Measurements from ENCODE around the gene MIEN1. TPM values are rescaled to one million over a fixed set of nuclear protein-coding genes. Genes with fewer than 3 reads are reported as not detected.
A peak's percentile ranks its signal among the peaks of the same experiment; 100 is the strongest.
"Not testable (repeated sequence)": the region's sequence is repeated elsewhere in the genome, so short reads cannot be mapped to it uniquely, and the experiment has no call there.

MIEN1 gene
- total and polyA plus RNA-seq, 4 donors = 21.6 to 82.4 (median 46.0) TPM

DNA sequence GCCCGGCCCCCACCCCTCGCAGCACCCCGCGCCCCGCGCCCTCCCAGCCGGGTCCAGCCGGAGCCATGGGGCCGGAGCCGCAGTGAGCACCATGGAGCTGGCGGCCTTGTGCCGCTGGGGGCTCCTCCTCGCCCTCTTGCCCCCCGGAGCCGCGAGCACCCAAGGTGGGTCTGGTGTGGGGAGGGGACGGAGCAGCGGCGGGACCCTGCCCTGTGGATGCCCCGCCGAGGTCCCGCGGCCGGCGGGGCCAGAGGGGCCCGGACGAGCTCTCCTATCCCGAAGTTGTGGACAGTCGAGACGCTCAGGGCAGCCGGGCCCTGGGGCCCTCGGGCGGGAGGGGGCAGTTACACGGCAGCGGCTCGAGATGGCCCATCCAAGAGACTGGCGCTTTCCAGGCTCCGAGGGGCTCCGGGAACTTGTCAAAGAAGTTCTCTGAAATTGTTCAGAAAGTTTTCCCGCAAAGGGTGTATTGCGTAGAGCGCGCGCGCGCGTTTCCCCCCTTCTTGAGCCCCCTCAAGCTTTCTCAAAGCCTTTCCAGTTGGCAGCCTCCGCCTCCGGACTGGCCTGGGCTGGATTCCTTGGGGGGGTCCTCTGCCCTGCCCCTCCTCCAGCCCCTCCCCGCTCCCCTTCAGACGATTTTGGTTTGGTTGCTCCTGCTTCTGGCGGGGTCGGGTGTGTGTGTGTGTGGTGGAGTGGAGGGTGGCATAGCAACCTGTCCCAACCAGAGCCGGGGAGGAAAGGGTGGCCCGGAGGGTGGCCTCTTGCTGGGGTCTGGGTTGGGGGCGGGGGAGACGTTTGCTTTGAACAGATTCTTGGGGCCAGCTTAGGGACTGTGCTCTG lies 30.0 kb downstream of the MIEN1 start:
- no peaks in the 10 kb centered on the region for H3K9me3 ChIP-seq (ENCODE audit: control insufficient read depth, low read length)
- 0 to 1% methylated on average over 37 to 57 of the region's 57 CpGs for WGBS, 2 donors
- ATAC-seq (ENCODE audit: low FRiP score) (peak; percentile 55), DNase-seq (peak in 1 of 2 donors; percentile 54)
- intact Hi-C loops (cut with DNase I) = loop anchor here (5.0 kb wide), 1 partner anchor 33 kb away; the partner anchor contains the start of genes PNMT (in 2 of the 2) and TCAP (in 2 of the 2)
- peak overlapping the region; percentile 95 to 96 for H3K4me3 ChIP-seq (ENCODE audit: low read length in 2 of 2)
- peaks cover 0 to 3% of the 10 kb centered on the region in 2 donors for H3K4me1 ChIP-seq (ENCODE audit: control insufficient read depth in 1 of 2, insufficient read depth in 2 of 2, low read length in 2 of 2)
- peak overlapping the region; percentile 88 to 91 for H3K27ac ChIP-seq (ENCODE audit: low read depth in 1 of 2, low read length in 2 of 2)
- no peaks in the 10 kb centered on the region for H3K36me3 ChIP-seq (ENCODE audit: control insufficient read depth in 1 of 2, insufficient read depth in 2 of 2, low read length in 1 of 2)
- no peaks in the 10 kb centered on the region for H3K27me3 ChIP-seq (ENCODE audit: control insufficient read depth in 1 of 2, insufficient read depth in 2 of 2, low read length in 1 of 2)

DNA sequence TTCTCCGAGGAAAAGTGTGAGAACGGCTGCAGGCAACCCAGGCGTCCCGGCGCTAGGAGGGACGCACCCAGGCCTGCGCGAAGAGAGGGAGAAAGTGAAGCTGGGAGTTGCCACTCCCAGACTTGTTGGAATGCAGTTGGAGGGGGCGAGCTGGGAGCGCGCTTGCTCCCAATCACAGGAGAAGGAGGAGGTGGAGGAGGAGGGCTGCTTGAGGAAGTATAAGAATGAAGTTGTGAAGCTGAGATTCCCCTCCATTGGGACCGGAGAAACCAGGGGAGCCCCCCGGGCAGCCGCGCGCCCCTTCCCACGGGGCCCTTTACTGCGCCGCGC lies 30.5 kb downstream of the MIEN1 start, which contains the start of gene ERBB2:
ERBB2 (plus strand) TSS at position 247 of the 330 bp plus-strand sequence. CDS start 175 bp downstream, outside the sequence.
- ATAC-seq (ENCODE audit: low FRiP score) = peak; percentile 88
- no peaks in the 10 kb centered on the region for H3K9me3 ChIP-seq (ENCODE audit: control insufficient read depth, low read length)
- H3K4me1 ChIP-seq (ENCODE audit: control insufficient read depth in 1 of 2, insufficient read depth in 2 of 2, low read length in 2 of 2) = no peaks in the 10 kb centered on the region
- DNase-seq = peak; percentile 79 to 88
- intact Hi-C loops (cut with DNase I) = loop anchor here (1.0 to 5.0 kb wide), 2 partner anchors 11 to 32 kb away; partner anchors contain the start of genes PNMT (in 2 of the 2), TCAP (in 2 of the 2) and PGAP3 (in 1 of the 2)
- H3K36me3 ChIP-seq (ENCODE audit: control insufficient read depth in 1 of 2, insufficient read depth in 2 of 2, low read length in 1 of 2) = no peaks in the 10 kb centered on the region
- H3K27ac ChIP-seq (ENCODE audit: low read depth in 1 of 2, low read length in 2 of 2) = peak within 1 kb of the TSS; percentile 88 to 91
- peak within 1 kb of the TSS; percentile 95 to 96 for H3K4me3 ChIP-seq (ENCODE audit: low read length in 2 of 2)
- 0 to 1% methylated on average over 12 to 20 of the region's 20 CpGs for WGBS, 2 donors
- no peaks in the 10 kb centered on the region for H3K27me3 ChIP-seq (ENCODE audit: control insufficient read depth in 1 of 2, insufficient read depth in 2 of 2, low read length in 1 of 2)

DNA sequence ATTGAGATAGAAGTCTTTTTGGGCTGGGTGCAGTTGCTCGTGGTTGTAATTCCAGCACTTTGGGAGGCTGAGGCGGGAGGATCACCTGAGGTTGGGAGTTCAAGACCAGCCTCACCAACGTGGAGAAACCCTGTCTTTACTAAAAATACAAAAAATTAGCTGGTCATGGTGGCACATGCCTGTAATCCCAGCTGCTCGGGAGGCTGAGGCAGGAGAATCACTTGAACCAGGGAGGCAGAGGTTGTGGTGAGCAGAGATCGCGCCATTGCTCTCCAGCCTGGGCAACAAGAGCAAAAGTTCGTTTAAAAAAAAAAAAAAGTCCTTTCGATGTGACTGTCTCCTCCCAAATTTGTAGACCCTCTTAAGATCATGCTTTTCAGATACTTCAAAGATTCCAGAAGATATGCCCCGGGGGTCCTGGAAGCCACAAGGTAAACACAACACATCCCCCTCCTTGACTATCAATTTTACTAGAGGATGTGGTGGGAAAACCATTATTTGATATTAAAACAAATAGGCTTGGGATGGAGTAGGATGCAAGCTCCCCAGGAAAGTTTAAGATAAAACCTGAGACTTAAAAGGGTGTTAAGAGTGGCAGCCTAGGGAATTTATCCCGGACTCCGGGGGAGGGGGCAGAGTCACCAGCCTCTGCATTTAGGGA lies 31.0 kb downstream of the MIEN1 start:
- not testable (repeated sequence) for ATAC-seq (ENCODE audit: low FRiP score); H3K27me3 ChIP-seq (ENCODE audit: control insufficient read depth in 1 of 2, insufficient read depth in 2 of 2, low read length in 1 of 2); H3K4me1 ChIP-seq (ENCODE audit: control insufficient read depth in 1 of 2, insufficient read depth in 2 of 2, low read length in 2 of 2); H3K9me3 ChIP-seq (ENCODE audit: control insufficient read depth, low read length); H3K36me3 ChIP-seq (ENCODE audit: control insufficient read depth in 1 of 2, insufficient read depth in 2 of 2, low read length in 1 of 2)
- intact Hi-C loops (cut with DNase I) = loop anchor here in 1 of 2 donors (1.0 kb wide), 1 partner anchor 11 kb away; the partner anchor contains the start of gene PGAP3
- 37 to 39% methylated on average over 11 of the region's 11 CpGs for WGBS, 2 donors
- H3K4me3 ChIP-seq (ENCODE audit: low read length in 2 of 2) = peak overlapping the region in 1 of 2 donors; percentile 96
- H3K27ac ChIP-seq (ENCODE audit: low read depth in 1 of 2, low read length in 2 of 2) = peak overlapping the region; percentile 38 to 50
- peak in 1 of 2 donors; percentile 19 for DNase-seq

DNA sequence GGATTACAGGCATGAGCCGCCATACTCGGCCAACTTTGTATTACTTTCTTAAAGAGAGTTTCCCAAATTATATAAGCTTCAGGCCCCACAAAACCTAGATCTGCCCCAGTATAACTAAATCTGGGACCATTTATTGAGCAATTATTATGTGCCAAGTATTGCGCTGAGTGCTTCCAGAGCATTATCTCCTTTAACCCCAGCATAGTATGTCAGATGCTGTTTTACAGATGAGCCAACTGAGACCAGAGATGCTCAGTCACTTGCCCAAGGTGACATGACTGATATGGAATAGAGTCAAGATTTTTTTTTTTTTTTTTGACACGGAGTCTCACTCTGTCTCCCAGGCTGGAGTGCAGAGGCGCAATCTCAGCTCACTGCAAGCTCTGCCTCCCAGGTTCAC lies 32.4 kb downstream of the MIEN1 start:
- ATAC-seq (ENCODE audit: low FRiP score) (no peak), DNase-seq (no peak)
- Histone ChIP-seq H3K27ac (ENCODE audit: low read depth in 1 of 2, low read length in 2 of 2) (no peak overlapping the region), H3K4me3 (ENCODE audit: low read length in 2 of 2) (no peak overlapping the region), H3K36me3 (ENCODE audit: control insufficient read depth in 1 of 2, insufficient read depth in 2 of 2, low read length in 1 of 2) (no peaks in the 10 kb centered on the region), H3K4me1 (ENCODE audit: control insufficient read depth in 1 of 2, insufficient read depth in 2 of 2, low read length in 2 of 2) (no peaks in the 10 kb centered on the region), H3K27me3 (ENCODE audit: control insufficient read depth in 1 of 2, insufficient read depth in 2 of 2, low read length in 1 of 2) (no peaks in the 10 kb centered on the region), H3K9me3 (ENCODE audit: control insufficient read depth, low read length) (no peaks in the 10 kb centered on the region)
- intact Hi-C loops (cut with DNase I) = no loop called here
- 91 to 93% methylated on average over 5 of the region's 5 CpGs for WGBS, 2 donors

DNA sequence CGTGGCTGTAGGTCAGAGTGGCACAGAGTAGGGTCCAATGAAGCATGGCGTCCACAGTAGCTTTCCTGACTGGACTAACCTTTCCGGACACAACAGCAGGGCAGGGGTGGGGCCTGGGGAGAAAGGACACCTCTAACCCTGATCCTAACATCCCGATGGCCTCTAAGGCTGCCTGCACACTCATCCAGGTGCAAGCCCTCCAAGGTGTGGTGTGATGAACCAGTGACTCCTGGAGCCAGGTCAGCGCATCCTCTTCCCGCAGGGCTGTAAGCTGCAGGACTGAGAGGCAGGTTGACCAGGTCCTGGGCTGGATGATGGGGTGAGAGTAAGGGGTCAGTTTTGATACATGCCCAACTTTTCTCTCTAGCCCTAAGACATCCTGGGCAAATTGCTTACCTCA lies 33.6 kb downstream of the MIEN1 start:
- Histone ChIP-seq H3K4me1 (ENCODE audit: control insufficient read depth in 1 of 2, insufficient read depth in 2 of 2, low read length in 2 of 2) (no peaks in the 10 kb centered on the region), H3K9me3 (ENCODE audit: control insufficient read depth, low read length) (no peaks in the 10 kb centered on the region), H3K27me3 (ENCODE audit: control insufficient read depth in 1 of 2, insufficient read depth in 2 of 2, low read length in 1 of 2) (no peaks in the 10 kb centered on the region), H3K36me3 (ENCODE audit: control insufficient read depth in 1 of 2, insufficient read depth in 2 of 2, low read length in 1 of 2) (no peaks in the 10 kb centered on the region), H3K27ac (ENCODE audit: low read depth in 1 of 2, low read length in 2 of 2) (no peak overlapping the region), H3K4me3 (ENCODE audit: low read length in 2 of 2) (no peak overlapping the region)
- no peak for ATAC-seq (ENCODE audit: low FRiP score)
- peak in 1 of 2 donors; percentile 17 for DNase-seq
- WGBS, 2 donors = 90 to 92% methylated on average over 6 of the region's 6 CpGs
- intact Hi-C loops (cut with DNase I) = no loop called here

DNA sequence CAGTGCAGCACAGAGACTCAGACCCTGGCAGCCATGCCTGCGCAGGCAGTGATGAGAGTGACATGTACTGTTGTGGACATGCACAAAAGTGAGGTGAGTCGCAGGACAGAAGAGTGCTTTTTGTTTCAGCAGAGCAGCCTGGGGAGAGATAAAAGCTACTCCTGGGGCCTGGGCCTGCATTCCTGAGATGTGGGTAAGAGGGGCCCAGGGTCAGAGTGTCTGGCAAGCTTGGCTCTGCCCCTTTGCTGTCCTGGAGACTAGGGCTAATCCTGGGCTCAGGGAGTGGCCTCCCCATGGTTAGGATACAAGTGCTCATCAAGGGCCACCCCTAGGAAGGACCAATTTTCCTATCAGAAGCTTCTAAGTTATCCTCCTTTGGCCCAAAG lies 35.2 kb downstream of the MIEN1 start:
- no peak overlapping the region for H3K27ac ChIP-seq (ENCODE audit: low read depth in 1 of 2, low read length in 2 of 2)
- H3K9me3 ChIP-seq (ENCODE audit: control insufficient read depth, low read length) = no peaks in the 10 kb centered on the region
- intact Hi-C loops (cut with DNase I) = no loop called here
- H3K27me3 ChIP-seq (ENCODE audit: control insufficient read depth in 1 of 2, insufficient read depth in 2 of 2, low read length in 1 of 2) = no peaks in the 10 kb centered on the region
- DNase-seq (peak in 1 of 2 donors; percentile 3), ATAC-seq (ENCODE audit: low FRiP score) (no peak)
- H3K4me3 ChIP-seq (ENCODE audit: low read length in 2 of 2) = no peak overlapping the region
- no peaks in the 10 kb centered on the region for H3K36me3 ChIP-seq (ENCODE audit: control insufficient read depth in 1 of 2, insufficient read depth in 2 of 2, low read length in 1 of 2)
- no peaks in the 10 kb centered on the region for H3K4me1 ChIP-seq (ENCODE audit: control insufficient read depth in 1 of 2, insufficient read depth in 2 of 2, low read length in 2 of 2)
- WGBS, 2 donors = 87 to 88% methylated on average over 2 of the region's 2 CpGs

DNA sequence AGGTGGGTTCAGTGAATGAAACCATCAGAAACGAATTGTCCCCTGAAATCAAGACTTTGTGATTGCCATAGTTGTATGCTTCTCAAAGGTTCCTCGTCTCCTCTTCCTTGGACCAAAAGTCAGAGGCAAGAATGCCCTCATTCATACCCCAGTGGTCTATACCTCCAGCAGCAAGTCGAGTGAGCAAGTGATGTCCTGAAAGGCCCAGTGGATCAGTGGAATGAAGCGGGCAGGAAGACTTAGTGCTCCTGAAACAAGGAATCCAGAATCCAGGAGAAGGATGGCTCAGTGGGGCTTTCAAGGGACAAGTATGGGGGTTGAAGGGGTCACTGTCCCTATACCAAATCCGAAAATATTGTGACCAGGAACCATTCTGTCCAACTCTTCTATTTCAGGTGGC lies 35.7 kb downstream of the MIEN1 start:
- WGBS, 2 donors = 91 to 93% methylated on average over 5 of the region's 5 CpGs
- Histone ChIP-seq H3K4me1 (ENCODE audit: control insufficient read depth in 1 of 2, insufficient read depth in 2 of 2, low read length in 2 of 2) (no peaks in the 10 kb centered on the region), H3K27me3 (ENCODE audit: control insufficient read depth in 1 of 2, insufficient read depth in 2 of 2, low read length in 1 of 2) (no peaks in the 10 kb centered on the region), H3K9me3 (ENCODE audit: control insufficient read depth, low read length) (no peaks in the 10 kb centered on the region), H3K36me3 (ENCODE audit: control insufficient read depth in 1 of 2, insufficient read depth in 2 of 2, low read length in 1 of 2) (no peaks in the 10 kb centered on the region), H3K4me3 (ENCODE audit: low read length in 2 of 2) (no peak overlapping the region), H3K27ac (ENCODE audit: low read depth in 1 of 2, low read length in 2 of 2) (no peak overlapping the region)
- intact Hi-C loops (cut with DNase I) = no loop called here
- no peak for ATAC-seq (ENCODE audit: low FRiP score)
- no peak for DNase-seq

DNA sequence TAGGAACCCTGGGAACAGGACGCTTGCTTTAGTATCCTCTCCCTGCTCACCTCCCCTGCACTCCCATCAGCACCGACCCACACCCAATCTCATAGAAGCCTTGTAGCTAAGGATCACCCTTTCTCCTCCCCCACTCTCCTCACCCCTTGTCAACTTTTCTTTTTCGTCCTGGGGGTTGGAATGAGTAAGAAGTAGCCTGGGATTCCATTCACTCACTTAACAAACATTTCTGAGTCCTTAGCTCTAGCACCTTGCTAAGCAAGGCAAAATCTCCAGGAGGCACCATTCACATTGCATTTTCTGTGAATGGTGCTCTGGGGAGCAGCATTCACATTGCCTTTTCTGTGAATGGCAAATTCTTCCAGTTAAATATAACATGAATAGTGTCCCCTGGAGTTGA lies 41.4 kb downstream of the MIEN1 start:
- intact Hi-C loops (cut with DNase I) = loop anchor here in 1 of 2 donors (1.0 kb wide), 1 partner anchor 10 kb away; no protein-coding TSS in a partner anchor
- ATAC-seq (ENCODE audit: low FRiP score) = no peak
- Histone ChIP-seq H3K4me1 (ENCODE audit: control insufficient read depth in 1 of 2, insufficient read depth in 2 of 2, low read length in 2 of 2) (peaks cover 0 to 1% of the 10 kb centered on the region in 2 donors), H3K4me3 (ENCODE audit: low read length in 2 of 2) (no peak overlapping the region), H3K9me3 (ENCODE audit: control insufficient read depth, low read length) (no peaks in the 10 kb centered on the region), H3K27me3 (ENCODE audit: control insufficient read depth in 1 of 2, insufficient read depth in 2 of 2, low read length in 1 of 2) (no peaks in the 10 kb centered on the region), H3K36me3 (ENCODE audit: control insufficient read depth in 1 of 2, insufficient read depth in 2 of 2, low read length in 1 of 2) (no peaks in the 10 kb centered on the region), H3K27ac (ENCODE audit: low read depth in 1 of 2, low read length in 2 of 2) (no peak overlapping the region)
- no peak for DNase-seq
- 28 to 36% methylated on average over 3 of the region's 3 CpGs for WGBS, 2 donors

Measured in aorta (tissue), 5 donors.